Parathyroid adenoma (tissue), 2 donors: ENCODE results near the gene SEMA4C.

ENCODE experiments used
- H2AFZ ChIP-seq: fragments of 300-600 bp; sonication (generic); one replicate; pipeline ENCODE4 v1.7.0; 2017; ENCODE audit warnings: antibody characterized with exemption, mild to moderate bottlenecking
- H3K27ac ChIP-seq: fragments of 300-600 bp; sonication (generic); one replicate; pipeline ENCODE4 v1.7.0; 2017
- H3K27me3 ChIP-seq: fragments of 300-600 bp; sonication (generic); one replicate; pipeline ENCODE4 v1.7.0; 2017; ENCODE audit warnings: low read length; ENCODE audit not compliant: control insufficient read depth, insufficient read depth
- H3K36me3 ChIP-seq: fragments of 300-600 bp; sonication (generic); one replicate; pipeline ENCODE4 v1.7.0; 2017; ENCODE audit warnings: low read length; ENCODE audit not compliant: control insufficient read depth, insufficient read depth
- H3K4me1 ChIP-seq: fragments of 300-600 bp; sonication (generic); one replicate; pipeline ENCODE4 v1.7.0; 2017; ENCODE audit warnings: control low read depth
- H3K4me2 ChIP-seq: fragments of 300-600 bp; sonication (generic); one replicate; pipeline ENCODE4 v1.7.0; 2017; ENCODE audit warnings: low read length
- H3K4me3 ChIP-seq: fragments of 300-600 bp; sonication (generic); one replicate; pipeline ENCODE4 v1.7.0; 2017; ENCODE audit warnings: low read depth, low read length
- H3K79me2 ChIP-seq: fragments of 300-600 bp; sonication (generic); one replicate; pipeline ENCODE4 v1.7.0; 2017; ENCODE audit warnings: control low read depth
- H3K9ac ChIP-seq: fragments of 300-600 bp; sonication (generic); one replicate; pipeline ENCODE4 v1.7.0; 2017; ENCODE audit warnings: mild to moderate bottlenecking
- H3K9me3 ChIP-seq: fragments of 300-600 bp; sonication (generic); one replicate; pipeline ENCODE4 v1.7.0; 2017; ENCODE audit warnings: low read length; ENCODE audit not compliant: control insufficient read depth
- CTCF ChIP-seq: fragments of 300-600 bp; sonication (generic); IDR thresholded peaks from one replicate; pipeline ENCODE4 v1.7.0; 2017; ENCODE audit warnings: antibody characterized with exemption, mild to moderate bottlenecking
- donor health status: primary hyperparathyroidism.

The SEMA4C gene

GRCh38 chr2:96884299-96885094 is 14.6 kb upstream of the SEMA4C start:
- TF ChIP-seq CTCF, result no peak
- Histone ChIP-seq H3K9me3 (no peaks in the 10 kb centered on the region), H3K36me3 (no peaks in the 10 kb centered on the region), H3K4me1 (no peaks in the 10 kb centered on the region), H2AFZ (no peak overlapping the region), H3K4me2 (no peak overlapping the region), H3K79me2 (no peaks in the 10 kb centered on the region), H3K9ac (no peak overlapping the region), H3K27ac (no peak overlapping the region), H3K4me3 (no peak overlapping the region), H3K27me3 (no peaks in the 10 kb centered on the region)

DNA sequence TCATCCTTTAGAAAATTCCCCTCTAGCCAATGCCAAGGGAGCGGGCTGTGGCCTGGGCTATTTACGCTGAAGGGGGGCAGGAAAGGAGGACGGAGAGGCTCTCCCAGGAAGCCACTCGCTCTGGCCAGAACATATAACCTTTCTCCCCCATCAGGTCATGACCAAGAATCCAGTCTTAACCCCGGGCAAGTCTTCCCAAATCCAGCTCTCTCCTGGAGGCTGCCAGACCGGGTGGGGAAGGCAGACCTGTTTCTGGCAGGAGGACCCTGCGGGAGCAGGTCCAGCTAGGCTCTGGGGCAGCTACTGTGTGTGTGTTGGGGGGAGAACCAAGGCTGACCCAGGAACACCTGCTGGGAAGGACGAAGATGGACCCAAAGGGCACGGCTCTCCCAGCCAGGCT is 13.4 kb upstream of the SEMA4C start:
- no peak overlapping the region for H3K4me2 ChIP-seq
- H3K27ac ChIP-seq, result no peak overlapping the region

DNA sequence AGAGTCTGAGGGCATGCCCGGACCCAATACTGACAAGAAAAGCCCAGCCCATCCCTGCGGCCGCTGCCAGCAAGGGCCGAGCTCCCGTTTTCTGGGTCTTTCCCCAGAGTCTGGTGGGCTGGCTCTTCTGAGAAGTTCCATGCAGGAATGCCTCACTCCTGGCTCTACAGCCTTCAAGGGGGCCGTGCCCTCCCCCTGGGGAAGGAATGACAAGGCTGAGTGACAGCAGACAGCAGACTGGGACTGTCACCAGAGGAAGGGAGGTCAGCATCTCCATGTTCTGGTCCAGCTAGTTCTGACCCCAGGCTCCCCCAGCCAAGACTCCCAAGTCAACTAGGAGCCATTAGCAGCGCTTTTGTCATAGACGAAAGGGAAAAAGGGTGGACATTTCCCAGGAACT is 13.0 kb upstream of the SEMA4C start:
- H3K9ac ChIP-seq, result no peak overlapping the region
- no peak for TF ChIP-seq CTCF
- H3K4me3 ChIP-seq, result no peak overlapping the region
- H3K4me1 ChIP-seq, result no peaks in the 10 kb centered on the region
- no peak overlapping the region for H2AFZ ChIP-seq
- no peaks in the 10 kb centered on the region for H3K9me3 ChIP-seq
- H3K36me3 ChIP-seq, result no peaks in the 10 kb centered on the region
- H3K27me3 ChIP-seq, result no peaks in the 10 kb centered on the region
- H3K4me2 ChIP-seq, result no peak overlapping the region
- no peak overlapping the region for H3K27ac ChIP-seq
- H3K79me2 ChIP-seq, result no peaks in the 10 kb centered on the region

More for the DNA sequence above, 13.4 kb upstream of the SEMA4C start:
- no peaks in the 10 kb centered on the region for H3K4me1 ChIP-seq
- no peak for TF ChIP-seq CTCF
- H3K79me2 ChIP-seq, result no peaks in the 10 kb centered on the region
- no peaks in the 10 kb centered on the region for H3K27me3 ChIP-seq
- no peaks in the 10 kb centered on the region for H3K9me3 ChIP-seq
- no peak overlapping the region for H2AFZ ChIP-seq
- H3K9ac ChIP-seq, result no peak overlapping the region
- H3K4me3 ChIP-seq, result no peak overlapping the region
- H3K36me3 ChIP-seq, result no peaks in the 10 kb centered on the region

DNA sequence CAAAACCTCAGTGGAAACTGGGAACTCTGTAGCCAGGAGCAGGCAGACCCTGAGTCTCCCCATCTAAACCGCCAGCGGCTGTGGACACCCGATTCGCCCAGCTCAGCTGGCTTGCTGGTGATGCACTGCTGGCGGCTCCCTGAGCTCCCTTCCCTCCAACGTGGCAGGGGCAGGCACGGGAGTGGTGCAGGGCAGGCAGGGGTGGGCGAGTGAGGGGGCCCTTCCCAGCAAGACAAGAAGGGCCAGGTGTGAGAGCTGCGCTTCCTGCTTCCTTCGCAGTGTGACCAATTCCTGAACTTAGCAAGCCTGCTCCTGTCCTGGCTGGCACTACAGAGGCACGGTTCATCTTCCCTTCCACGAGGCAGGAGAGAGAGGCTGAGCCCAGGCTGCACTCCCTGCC is 12.3 kb upstream of the SEMA4C start:
- Histone ChIP-seq H2AFZ (no peak overlapping the region), H3K4me1 (no peaks in the 10 kb centered on the region), H3K27me3 (no peaks in the 10 kb centered on the region), H3K9ac (no peak overlapping the region), H3K9me3 (no peaks in the 10 kb centered on the region), H3K36me3 (no peaks in the 10 kb centered on the region), H3K27ac (no peak overlapping the region), H3K79me2 (no peaks in the 10 kb centered on the region), H3K4me2 (no peak overlapping the region), H3K4me3 (no peak overlapping the region)
- no peak for TF ChIP-seq CTCF
